ENCODE data around the gene KIAA1755. TPM values are rescaled to one million over a fixed set of nuclear protein-coding genes. Genes with fewer than 3 reads are reported as not detected.
A peak's percentile ranks its signal among the peaks of the same experiment; 100 is the strongest.

The KIAA1755 gene, protein sequence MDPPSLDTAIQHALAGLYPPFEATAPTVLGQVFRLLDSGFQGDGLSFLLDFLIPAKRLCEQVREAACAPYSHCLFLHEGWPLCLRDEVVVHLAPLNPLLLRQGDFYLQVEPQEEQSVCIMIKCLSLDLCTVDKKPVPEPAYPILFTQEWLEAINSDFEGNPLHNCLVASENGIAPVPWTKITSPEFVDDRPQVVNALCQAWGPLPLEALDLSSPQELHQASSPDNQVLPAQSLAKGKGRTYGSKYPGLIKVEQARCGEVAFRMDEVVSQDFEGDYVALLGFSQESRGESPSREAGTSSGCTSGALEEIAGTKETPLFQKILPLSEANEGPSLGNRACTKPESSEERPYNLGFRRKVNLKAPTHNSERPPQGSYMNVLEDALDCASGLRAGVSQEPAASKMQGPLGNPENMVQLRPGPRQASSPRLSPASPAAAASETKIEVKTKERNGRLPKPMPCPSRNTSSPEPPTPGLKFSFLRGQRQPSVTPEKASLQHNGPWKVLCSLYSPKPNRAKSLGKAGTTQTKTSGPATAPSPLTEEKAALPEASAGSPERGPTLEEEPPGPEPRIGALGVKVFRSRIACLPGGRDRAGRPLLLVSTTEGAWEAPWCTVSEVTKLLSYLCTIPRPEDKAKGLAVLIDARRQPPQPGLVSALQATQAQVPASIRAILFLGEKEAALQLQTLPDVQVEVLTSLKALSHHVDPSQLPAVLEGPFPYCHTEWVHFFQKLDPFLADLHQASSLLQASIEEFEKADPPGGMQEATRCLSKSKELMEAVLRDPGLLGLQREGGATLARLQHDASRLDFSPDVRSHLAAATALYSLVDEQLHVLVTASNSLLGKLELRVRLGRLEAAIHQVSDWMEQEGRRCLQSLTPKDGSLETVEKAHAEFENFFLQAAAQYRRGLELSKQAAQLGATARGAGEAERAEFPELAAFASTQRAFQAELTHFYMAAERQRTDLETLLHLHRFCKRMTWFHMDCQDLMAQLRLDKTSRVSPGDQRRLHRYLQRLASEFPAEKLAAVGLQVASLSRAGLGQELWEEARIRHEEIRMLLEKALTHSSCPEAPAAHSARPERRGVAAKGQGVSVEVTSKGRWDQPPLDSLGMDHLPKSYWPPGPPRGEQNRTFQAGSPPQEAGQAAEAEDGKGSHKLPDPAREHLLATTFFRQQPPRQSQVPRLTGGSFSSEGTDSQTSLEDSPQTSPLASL
- total RNA-seq = 10 to 100 TPM; 12.0 to 36.3 (median 23.1) TPM

DNA sequence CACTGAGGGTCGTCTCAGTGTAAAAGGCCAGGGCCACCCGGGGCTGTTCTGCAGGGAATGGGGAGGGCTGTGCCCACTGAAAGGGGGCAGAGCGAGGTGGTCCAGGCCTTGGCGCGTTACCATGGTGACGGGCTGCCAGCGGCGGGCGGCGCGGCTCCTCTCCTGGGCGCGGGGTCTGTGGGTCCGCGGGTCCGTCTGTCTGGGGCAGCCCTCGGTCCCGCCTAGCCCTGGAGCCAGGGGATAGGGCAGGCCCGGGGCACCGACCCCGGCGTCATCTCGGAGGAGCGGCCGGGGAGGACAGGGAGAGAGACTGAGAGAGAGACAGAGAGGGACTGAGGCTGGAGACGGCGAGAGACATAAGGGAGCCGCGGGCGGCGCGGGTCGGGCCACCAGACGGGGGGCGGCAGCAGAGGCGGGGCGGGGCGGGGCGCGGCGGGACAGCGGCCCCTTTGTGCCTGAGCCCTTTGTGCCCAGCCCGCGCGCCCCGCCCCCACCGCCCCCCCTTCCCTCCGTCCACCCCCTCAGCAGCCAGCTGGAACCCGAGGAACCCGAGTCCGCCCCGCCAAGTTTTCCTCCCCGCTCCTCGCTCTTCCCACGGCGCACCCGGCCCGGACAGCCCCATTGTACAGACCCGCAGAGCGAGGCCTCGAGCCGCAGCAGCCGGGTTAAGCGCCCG lies at the start of gene KIAA1755:
TSS of gene KIAA1755 (minus strand) at position 358 of the 676 bp plus-strand sequence. CDS start at position 123, 235 bp downstream.
- Histone ChIP-seq H3K4me1 (peaks cover 0 to 47% (median 9%) of the 10 kb centered on the region in 4 donors), H3K36me3 (no peaks in the 10 kb centered on the region), H3K4me3 (peak within 1 kb of the TSS; percentile 47 to 70 (median 53)), H3K27ac (peak within 1 kb of the TSS; percentile 89 to 98 (median 94)), H3K9me3 (no peaks in the 10 kb centered on the region), H3K27me3 (peaks cover 0 to 4% of the 10 kb centered on the region in 2 donors)
- no peak for DNase-seq (ENCODE audit: low spot score in 2 of 2)
- 2 to 4% methylated on average over 19 to 42 of the region's 65 CpGs for whole genome bisulfite sequencing, 2 donors
- TF ChIP-seq POLR2A (IDR thresholded peaks at IDR 0.05) (no peak), EP300 (IDR thresholded peaks at IDR 0.05) (peak in 1 of 2 donors; percentile 20)
- TF ChIP-seq, protein P1, sequence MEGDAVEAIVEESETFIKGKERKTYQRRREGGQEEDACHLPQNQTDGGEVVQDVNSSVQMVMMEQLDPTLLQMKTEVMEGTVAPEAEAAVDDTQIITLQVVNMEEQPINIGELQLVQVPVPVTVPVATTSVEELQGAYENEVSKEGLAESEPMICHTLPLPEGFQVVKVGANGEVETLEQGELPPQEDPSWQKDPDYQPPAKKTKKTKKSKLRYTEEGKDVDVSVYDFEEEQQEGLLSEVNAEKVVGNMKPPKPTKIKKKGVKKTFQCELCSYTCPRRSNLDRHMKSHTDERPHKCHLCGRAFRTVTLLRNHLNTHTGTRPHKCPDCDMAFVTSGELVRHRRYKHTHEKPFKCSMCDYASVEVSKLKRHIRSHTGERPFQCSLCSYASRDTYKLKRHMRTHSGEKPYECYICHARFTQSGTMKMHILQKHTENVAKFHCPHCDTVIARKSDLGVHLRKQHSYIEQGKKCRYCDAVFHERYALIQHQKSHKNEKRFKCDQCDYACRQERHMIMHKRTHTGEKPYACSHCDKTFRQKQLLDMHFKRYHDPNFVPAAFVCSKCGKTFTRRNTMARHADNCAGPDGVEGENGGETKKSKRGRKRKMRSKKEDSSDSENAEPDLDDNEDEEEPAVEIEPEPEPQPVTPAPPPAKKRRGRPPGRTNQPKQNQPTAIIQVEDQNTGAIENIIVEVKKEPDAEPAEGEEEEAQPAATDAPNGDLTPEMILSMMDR (IDR thresholded peaks at IDR 0.05) = no peak

DNA sequence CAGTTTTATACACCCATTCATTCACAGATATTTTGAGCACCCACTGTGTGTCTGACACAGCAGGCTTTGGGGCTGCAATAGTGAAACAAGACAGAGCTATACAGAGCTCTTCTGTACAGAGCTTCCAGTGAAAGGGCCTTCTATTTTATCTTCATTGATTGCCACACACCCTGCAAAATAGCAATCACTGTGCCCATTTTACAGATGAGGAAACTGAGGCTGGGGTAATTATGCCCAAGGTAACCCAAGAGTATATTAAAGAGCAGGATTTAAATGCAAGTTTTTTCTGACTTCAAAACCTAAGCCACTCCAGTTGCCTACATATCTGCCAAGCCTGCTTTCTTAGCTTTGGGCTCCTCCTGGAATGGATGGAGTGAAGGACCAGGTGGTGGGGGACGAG lies 47.9 kb upstream of the KIAA1755 start:
- Histone ChIP-seq H3K36me3 (no peaks in the 10 kb centered on the region), H3K4me3 (no peak overlapping the region), H3K9me3 (no peaks in the 10 kb centered on the region), H3K4me1 (peaks cover 0 to 20% (median 5%) of the 10 kb centered on the region in 4 donors), H3K27ac (no peak overlapping the region), H3K27me3 (no peaks in the 10 kb centered on the region)
- TF ChIP-seq, protein P1 (IDR thresholded peaks at IDR 0.05) = no peak
- TF ChIP-seq EP300 (IDR thresholded peaks at IDR 0.05) = no peak
- no peak for TF ChIP-seq POLR2A (IDR thresholded peaks at IDR 0.05)
- no peak for DNase-seq (ENCODE audit: low spot score in 2 of 2)
- 79 to 86% methylated on average over 1 of the region's 1 CpG for WGBS, 2 donors

DNA sequence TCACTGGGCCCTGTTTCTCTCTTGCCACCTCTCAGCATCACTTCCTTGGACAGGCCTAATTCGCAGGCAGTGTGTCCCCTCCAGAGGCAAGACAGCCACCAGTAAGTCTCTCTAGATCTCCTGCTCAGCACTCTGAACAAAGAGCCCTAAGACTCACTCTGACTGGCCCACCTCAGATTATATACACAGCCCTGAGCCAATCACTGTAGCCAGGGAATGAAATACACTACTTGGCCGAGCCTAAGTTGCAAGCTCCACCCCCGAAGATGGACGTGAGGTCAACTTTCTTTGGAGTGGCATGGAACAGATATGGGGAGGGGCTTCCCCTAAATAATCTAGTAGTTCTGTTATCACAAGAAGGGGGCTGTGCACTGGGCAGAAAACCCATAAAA lies 47.5 kb upstream of the KIAA1755 start:
- Histone ChIP-seq H3K36me3 (no peaks in the 10 kb centered on the region), H3K4me1 (peaks cover 0 to 24% (median 5%) of the 10 kb centered on the region in 4 donors), H3K27me3 (no peaks in the 10 kb centered on the region), H3K9me3 (no peaks in the 10 kb centered on the region), H3K27ac (no peak overlapping the region), H3K4me3 (no peak overlapping the region)
- no peak for TF ChIP-seq POLR2A (IDR thresholded peaks at IDR 0.05)
- no peak for DNase-seq (ENCODE audit: low spot score in 2 of 2)
- 35 to 42% methylated on average over 4 of the region's 4 CpGs for WGBS, 2 donors

DNA sequence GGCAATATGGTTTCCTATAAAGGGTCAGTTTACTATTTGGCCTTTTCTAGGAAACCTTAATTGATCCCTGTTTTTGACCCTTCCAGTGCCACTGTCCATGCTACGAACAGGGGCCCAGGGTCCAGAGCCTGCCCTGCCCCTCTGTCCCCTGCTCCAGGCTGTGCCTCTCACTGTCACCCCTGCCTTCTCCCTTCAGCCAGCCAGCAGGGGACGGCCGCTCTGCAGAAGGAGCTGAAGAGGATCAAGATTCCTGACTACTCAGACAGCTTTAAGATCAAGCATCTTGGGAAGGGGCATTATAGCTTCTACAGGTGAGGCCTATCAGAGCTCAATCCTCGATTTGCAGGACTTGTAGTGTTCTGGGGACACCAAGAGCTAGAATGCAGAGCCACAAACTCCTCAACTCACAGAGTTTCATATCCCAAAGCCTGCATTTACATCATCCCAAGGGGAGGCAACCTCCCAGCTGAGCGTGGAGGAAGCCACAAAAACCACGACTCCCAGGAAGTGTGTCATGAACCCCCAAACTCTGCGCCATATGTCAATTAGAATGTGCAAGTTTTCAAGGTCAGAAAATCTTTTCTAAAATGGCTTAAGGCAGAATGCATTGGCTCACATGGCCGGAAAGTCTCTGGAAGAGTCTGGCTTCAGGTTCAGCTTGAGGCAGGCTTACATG lies 47.0 kb upstream of the KIAA1755 start:
- no peaks in the 10 kb centered on the region for H3K9me3 ChIP-seq
- H3K4me1 ChIP-seq = peaks cover 0 to 28% (median 5%) of the 10 kb centered on the region in 4 donors
- no peak overlapping the region for H3K4me3 ChIP-seq
- no peaks in the 10 kb centered on the region for H3K36me3 ChIP-seq
- WGBS, 2 donors = 69 to 73% methylated on average over 8 of the region's 8 CpGs
- no peak for DNase-seq (ENCODE audit: low spot score in 2 of 2)
- no peaks in the 10 kb centered on the region for H3K27me3 ChIP-seq
- no peak overlapping the region for H3K27ac ChIP-seq
- TF ChIP-seq POLR2A (IDR thresholded peaks at IDR 0.05) = no peak
- no peak for TF ChIP-seq EP300 (IDR thresholded peaks at IDR 0.05)
- TF ChIP-seq, protein P1 (IDR thresholded peaks at IDR 0.05) = no peak

Measured in tibial nerve (tissue), 4 donors.